T47D (cell line): ENCODE measurements around the gene RGS13.

ENCODE experiments used
- DNase-seq, 2 experiments: peaks; one replicate each; pipeline versions ENCODE4 v3.0.0 to v3.0.0-alpha.2; 2011 to 2012; ENCODE audit warnings: low read depth in 1 of 2, low spot score in 1 of 2
- JUND ChIP-seq: IDR thresholded peaks from 2 replicates; pipeline ENCODE4 v1.6.1; 2012; ENCODE audit warnings: low read depth
- in situ Hi-C: cut with HindIII; loops from 2 replicates; pipeline ENCODE4 v1.10.0; 2016; ENCODE audit warnings: low sequenced_read_pairs, low pct_unique_long_range_greater_than_20kb

RGS13 gene

DNA sequence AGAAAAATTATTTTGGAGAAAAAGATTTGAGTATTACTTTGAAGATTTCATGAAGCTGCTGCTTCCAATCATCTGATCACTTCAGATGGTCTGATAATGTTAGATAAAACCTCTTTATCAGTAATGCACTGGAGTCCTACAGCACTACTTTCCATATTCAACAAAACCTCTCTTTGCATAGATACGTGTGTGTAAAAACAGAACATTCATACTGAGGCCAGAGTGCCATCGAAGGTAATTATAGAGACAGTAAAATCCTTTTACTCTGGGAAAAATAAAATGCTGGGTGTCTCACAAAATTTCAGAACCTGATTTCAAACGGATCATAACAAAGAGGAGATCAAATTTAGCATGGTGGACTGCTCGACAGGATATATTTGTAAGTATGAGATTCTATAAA lies at the start of gene RGS13:
Gene RGS13 (plus strand): TSS at position 209 of the 400 bp plus-strand sequence. CDS start 8,188 bp downstream, outside the sequence.
- in situ Hi-C loops = no loop called here
- no peak for TF ChIP-seq JUND
- DNase-seq = no peak

- in situ Hi-C loops = no loop called here
- no peak for DNase-seq
- no peak for TF ChIP-seq JUND
These were observed 48.3 kb upstream of the RGS13 start for GRCh38 chr1:192587386-192588266.

DNA sequence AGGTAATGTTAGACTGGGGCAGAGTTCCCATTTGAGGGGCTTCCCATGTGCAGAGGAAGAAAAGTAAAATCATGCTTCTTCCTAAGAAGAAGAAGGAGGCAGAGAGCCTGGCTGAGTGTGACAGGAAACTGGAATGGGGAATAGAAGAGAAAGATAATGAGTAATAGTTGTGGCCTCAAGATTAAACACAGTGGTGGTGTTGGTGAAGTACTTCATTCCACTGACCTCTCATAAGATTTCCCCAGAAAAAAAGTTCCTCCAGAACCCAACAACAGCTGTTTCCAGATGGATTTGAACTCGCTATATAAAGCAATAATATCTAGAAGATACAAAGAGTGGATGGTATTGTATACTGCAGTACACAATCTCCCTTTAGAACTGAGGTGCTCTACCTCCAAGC lies 47.4 kb upstream of the RGS13 start:
- no peak for DNase-seq
- no peak for TF ChIP-seq JUND
- in situ Hi-C loops = no loop called here

DNA sequence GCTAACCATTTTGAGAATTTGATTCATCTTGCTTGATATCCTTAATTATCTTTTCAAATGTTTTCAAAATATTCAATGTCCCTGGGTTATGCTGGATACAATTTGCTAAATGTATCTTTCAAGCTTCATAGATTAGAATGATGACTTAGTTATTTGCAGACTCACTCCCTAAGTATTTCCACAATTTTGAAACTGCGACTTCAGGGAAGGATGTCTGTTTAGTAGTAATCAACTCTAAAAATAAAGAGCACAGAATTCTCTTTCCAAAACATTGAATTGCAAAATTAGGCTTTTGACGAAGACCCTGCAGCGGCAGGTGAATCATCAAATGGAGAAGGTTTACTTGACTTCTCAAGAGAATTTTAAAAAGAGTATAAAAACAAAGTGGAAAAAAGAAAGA lies 46.1 kb upstream of the RGS13 start:
- TF ChIP-seq JUND = no peak
- in situ Hi-C loops = no loop called here
- DNase-seq = no peak

DNA sequence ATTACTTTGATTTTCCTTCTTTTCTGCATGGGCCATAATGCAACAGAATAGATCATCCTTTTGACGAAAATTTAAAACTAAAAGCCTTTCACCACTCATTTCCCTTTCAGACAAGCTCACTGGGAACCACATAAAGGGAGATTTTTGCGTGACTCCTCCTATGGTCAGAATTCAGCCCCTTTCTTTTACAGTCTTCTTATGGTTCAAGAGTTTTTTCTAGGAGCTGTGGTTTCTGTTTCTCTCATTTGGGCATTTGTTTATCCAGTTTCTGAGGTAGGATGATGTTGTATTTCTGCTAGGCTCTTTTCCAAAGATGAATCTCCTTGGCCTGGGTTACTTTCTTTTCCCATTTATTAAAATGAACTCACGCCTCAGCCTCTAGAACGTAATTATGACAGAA lies 43.4 kb upstream of the RGS13 start:
- no peak for TF ChIP-seq JUND
- no peak for DNase-seq
- in situ Hi-C loops = no loop called here

- no peak for DNase-seq
- in situ Hi-C loops = no loop called here
These were observed 42.8 kb upstream of the RGS13 start for GRCh38 chr1:192592981-192593708.

DNA sequence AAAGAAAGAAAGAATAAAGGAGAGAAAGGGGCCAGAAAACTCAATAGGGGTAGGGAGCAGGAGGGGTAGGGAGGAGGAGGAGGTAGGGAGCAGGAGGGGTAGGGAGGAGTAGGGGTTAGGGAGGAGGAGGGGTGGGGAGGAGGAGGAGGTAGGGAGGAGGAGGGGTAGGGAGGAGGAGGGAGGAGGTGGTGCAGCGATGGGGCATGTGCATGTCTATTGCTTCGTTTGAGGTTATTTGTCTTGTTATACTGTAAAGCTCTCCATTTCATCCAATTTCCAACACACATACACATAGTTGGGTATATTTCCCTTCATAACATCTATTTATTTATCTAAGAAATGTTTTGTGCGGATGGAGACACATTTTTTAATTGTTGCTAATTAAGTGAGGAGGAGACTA lies 40.6 kb upstream of the RGS13 start:
- TF ChIP-seq JUND = no peak
- no peak for DNase-seq
- in situ Hi-C loops = no loop called here

More at GRCh38 chr1:192592981-192593708, 42.8 kb upstream of the RGS13 start:
- no peak for TF ChIP-seq JUND

GRCh38 chr1:192598589-192598988 lies 37.4 kb upstream of the RGS13 start:
- TF ChIP-seq JUND = no peak
- DNase-seq = no peak
- in situ Hi-C loops = no loop called here

GRCh38 chr1:192600275-192600674 lies 35.7 kb upstream of the RGS13 start:
- in situ Hi-C loops = no loop called here
- no peak for TF ChIP-seq JUND
- DNase-seq = no peak

DNA sequence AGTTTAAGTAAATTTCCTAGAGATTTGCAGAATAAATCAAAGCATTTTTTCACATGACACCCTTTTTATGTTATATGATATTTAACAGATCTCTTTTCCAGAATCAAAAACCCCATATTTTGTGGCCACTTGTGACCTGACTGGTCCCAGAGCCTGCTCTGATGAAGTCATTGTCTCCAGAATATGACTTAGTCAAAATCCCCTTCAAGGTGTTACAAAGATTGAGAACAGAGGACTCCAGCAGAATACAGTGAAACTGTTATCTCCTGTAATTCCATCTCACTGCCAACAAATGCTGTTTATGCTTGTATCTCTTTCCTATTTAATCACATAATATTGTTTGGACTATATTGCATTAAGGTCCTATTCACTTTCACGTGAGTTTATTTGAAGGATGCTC lies 34.8 kb upstream of the RGS13 start:
- DNase-seq = no peak
- in situ Hi-C loops = no loop called here
- no peak for TF ChIP-seq JUND

DNA sequence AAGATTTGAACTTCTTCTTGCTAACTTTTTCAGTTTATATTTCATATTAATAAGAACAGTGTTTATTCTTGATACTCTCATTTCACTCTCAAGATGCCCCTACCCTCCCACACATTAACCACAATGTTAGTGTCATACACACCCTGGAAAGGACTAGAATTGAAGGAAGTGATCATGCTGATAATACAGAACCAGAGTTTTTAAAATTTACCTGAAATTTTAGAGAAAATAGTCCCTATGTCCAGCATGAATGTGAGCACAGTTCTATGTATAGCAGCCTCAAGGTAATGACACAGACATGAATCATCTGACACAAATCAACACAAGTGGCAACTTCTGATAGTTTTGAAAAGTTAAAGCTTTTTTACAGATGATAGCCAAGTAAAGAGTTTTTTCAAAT lies 34.4 kb upstream of the RGS13 start:
- no peak for DNase-seq
- in situ Hi-C loops = no loop called here
- no peak for TF ChIP-seq JUND

DNA sequence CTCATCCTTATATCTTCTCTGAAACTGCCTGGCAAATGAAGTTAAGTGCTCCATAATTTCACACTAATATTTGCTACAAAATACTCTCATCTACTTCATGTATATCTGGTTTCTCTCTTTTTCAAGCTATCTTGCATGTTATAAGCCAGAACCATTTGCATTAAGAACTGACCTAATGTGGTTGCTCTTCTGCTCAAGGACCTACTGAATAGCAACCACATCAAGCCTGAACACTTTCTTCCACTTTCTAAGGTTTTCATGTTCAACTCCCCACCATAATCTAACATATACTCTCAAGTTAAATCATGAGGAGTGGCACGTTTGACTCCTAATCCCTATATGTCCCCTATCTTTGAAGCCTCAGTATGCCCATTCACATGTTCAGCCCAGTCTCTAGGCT lies 33.2 kb upstream of the RGS13 start:
- in situ Hi-C loops = no loop called here
- TF ChIP-seq JUND = no peak

GRCh38 chr1:192603218-192603787 lies 32.6 kb upstream of the RGS13 start:
- TF ChIP-seq JUND = no peak
- no peak for DNase-seq
- in situ Hi-C loops = no loop called here

More for the DNA sequence above, 33.2 kb upstream of the RGS13 start:
- no peak for DNase-seq
